ENCODE data around the gene VAMP2. TPM values are rescaled to one million over a fixed set of nuclear protein-coding genes. Genes with fewer than 3 reads are reported as not detected.

Gene VAMP2
- total and polyA plus RNA-seq, 4 donors: 33.9 to 76.2 (median 45.8) TPM

DNA sequence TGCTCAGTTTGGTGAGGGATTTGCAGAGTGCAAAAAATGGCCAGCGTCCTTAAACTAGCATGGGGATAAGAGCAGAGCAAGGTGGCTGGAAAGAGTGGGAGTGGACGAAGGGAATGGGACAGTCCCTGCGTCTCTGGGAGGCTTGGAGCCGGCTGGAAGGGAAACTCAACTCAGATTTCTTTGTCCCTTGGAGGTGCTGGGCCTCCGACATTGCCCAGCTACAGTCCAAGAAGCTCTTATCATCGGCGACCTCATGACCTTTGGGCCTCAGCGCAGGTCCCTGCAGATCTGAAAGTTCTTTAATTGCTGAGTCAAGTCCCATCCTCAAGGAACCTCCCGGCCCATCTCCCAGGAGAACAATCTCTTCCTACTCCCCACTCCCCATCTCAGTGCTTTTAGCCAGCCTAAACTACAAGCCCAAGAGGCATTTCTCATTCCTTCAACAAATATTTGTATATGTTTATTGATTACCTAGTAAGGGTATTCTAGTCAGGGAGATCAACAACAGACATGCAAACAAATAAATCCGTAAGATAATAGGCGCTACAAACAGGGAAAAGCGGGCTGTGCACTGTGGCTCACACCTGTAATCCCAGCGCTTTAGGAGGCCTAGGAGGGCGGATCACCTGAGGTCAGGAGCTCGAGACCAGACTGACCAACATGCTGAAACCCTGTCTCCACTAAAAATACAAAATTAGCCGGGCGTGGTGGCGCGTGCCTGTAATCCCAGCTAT, 14.4 kb upstream of the VAMP2 start:
- peaks cover 0 to 35% (median 26%) of the 10 kb centered on the region in 5 donors for H3K4me1 ChIP-seq (ENCODE audit: control insufficient read depth in 5 of 5, insufficient read depth in 5 of 5, low read length in 5 of 5)
- peak overlapping the region; percentile 55 for H3K4me3 ChIP-seq
- 83 to 90% methylated on average over 19 of the region's 19 CpGs for WGBS, 2 donors
- peak overlapping the region; percentile 76 to 78 for H3K9ac ChIP-seq (ENCODE audit: insufficient read depth in 1 of 2, low read length in 2 of 2)
- DNase-seq: no peak
- H3K27ac ChIP-seq (ENCODE audit: low read depth in 1 of 2, low read length in 1 of 2): peak overlapping the region; percentile 71 to 87
- TF ChIP-seq, protein P1, sequence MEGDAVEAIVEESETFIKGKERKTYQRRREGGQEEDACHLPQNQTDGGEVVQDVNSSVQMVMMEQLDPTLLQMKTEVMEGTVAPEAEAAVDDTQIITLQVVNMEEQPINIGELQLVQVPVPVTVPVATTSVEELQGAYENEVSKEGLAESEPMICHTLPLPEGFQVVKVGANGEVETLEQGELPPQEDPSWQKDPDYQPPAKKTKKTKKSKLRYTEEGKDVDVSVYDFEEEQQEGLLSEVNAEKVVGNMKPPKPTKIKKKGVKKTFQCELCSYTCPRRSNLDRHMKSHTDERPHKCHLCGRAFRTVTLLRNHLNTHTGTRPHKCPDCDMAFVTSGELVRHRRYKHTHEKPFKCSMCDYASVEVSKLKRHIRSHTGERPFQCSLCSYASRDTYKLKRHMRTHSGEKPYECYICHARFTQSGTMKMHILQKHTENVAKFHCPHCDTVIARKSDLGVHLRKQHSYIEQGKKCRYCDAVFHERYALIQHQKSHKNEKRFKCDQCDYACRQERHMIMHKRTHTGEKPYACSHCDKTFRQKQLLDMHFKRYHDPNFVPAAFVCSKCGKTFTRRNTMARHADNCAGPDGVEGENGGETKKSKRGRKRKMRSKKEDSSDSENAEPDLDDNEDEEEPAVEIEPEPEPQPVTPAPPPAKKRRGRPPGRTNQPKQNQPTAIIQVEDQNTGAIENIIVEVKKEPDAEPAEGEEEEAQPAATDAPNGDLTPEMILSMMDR (IDR thresholded peaks at IDR 0.05; ENCODE audit: control extremely low read depth, extremely low read depth): no peak
- no peak for ATAC-seq (ENCODE audit: insufficient read depth, low FRiP score)
- no peaks in the 10 kb centered on the region for H3K9me3 ChIP-seq (ENCODE audit: control insufficient read depth in 4 of 4, insufficient read depth in 3 of 4, low read length in 3 of 4)
- no peaks in the 10 kb centered on the region for H3K27me3 ChIP-seq (ENCODE audit: control insufficient read depth in 3 of 3, insufficient read depth in 3 of 3, low read length in 2 of 3)
- no peaks in the 10 kb centered on the region for H3K36me3 ChIP-seq (ENCODE audit: control insufficient read depth in 4 of 4, insufficient read depth in 4 of 4, low read length in 4 of 4)

DNA sequence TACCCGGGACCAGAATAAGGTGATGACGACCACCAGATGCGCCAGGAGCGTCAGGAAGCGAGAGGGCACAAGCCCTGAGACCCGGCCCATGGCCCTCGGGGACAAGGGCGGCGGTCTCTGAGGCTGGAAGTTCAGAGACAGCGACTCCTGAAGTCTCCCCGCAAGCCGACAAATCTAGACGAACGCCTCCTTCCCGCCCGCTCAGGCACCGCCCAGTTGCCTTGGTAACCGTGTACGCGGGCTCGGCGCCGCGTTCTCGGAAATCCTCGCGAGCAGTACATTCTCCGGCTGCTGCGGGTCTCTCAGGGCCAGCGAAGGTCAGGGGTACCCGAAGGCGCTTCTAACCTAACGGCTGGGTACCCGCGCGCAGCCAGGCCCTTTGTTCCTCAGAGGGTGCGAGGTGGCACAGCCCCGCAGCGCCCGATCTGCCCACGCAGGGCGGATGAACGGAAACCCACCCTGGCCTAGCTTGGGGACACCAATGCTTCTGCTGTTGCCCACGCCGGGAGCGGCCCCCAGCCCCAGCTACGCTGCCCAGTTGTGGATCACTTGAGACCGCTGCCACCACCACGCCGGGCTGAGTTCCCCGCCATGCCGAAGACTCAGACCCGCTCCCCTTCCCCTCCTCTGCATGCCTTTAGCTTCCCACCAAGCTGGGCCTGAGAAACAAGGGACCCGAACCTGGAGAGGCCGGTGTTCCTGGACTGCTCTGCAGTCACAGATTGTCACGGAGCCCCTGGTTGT, 13.6 kb upstream of the VAMP2 start, which contains the start of gene TMEM107:
TSS of gene TMEM107 (minus strand) at position 184 of the 744 bp plus-strand sequence. CDS start at position 90, 94 bp downstream.
- Histone ChIP-seq H3K27me3 (ENCODE audit: control insufficient read depth in 3 of 3, insufficient read depth in 3 of 3, low read length in 2 of 3) (no peaks in the 10 kb centered on the region), H3K4me1 (ENCODE audit: control insufficient read depth in 5 of 5, insufficient read depth in 5 of 5, low read length in 5 of 5) (peaks cover 0 to 35% (median 26%) of the 10 kb centered on the region in 5 donors), H3K36me3 (ENCODE audit: control insufficient read depth in 4 of 4, insufficient read depth in 4 of 4, low read length in 4 of 4) (no peaks in the 10 kb centered on the region), H3K4me3 (peak within 1 kb of the TSS; percentile 55), H3K9me3 (ENCODE audit: control insufficient read depth in 4 of 4, insufficient read depth in 3 of 4, low read length in 3 of 4) (no peaks in the 10 kb centered on the region), H3K9ac (ENCODE audit: insufficient read depth in 1 of 2, low read length in 2 of 2) (peak within 1 kb of the TSS; percentile 78 to 87), H3K27ac (ENCODE audit: low read depth in 1 of 2, low read length in 1 of 2) (peak within 1 kb of the TSS; percentile 71 to 87)
- TF ChIP-seq, protein P1 (IDR thresholded peaks at IDR 0.05; ENCODE audit: control extremely low read depth, extremely low read depth): no peak
- WGBS, 2 donors: 2 to 3% methylated on average over 56 of the region's 56 CpGs
- ATAC-seq (ENCODE audit: insufficient read depth, low FRiP score) (peak; percentile 58), DNase-seq (peak; percentile 91 to 93 (median 92))

DNA sequence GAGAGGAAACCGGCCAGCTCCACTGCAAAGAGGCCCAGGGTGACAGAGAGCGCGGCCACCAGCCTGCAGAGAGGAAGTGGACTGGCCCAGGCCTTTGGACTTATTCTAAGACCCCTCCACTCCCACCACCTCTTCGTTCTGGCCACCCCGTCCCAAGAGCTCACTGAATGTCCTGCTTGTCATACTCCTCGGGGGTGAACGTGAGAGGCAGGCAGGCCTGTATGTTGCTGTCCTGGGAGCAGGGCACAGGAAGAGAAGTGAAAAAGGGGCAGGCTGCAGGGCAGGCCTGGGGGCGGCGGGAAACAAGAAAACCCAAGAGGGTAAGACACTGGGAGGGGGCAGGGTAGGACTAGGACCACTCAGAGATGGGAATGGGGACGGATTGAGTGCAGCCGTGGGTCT, 13.0 kb upstream of the VAMP2 start:
- Histone ChIP-seq H3K4me1 (ENCODE audit: control insufficient read depth in 5 of 5, insufficient read depth in 5 of 5, low read length in 5 of 5) (peaks cover 0 to 35% (median 26%) of the 10 kb centered on the region in 5 donors), H3K9me3 (ENCODE audit: control insufficient read depth in 4 of 4, insufficient read depth in 3 of 4, low read length in 3 of 4) (no peaks in the 10 kb centered on the region), H3K36me3 (ENCODE audit: control insufficient read depth in 4 of 4, insufficient read depth in 4 of 4, low read length in 4 of 4) (no peaks in the 10 kb centered on the region), H3K27ac (ENCODE audit: low read depth in 1 of 2, low read length in 1 of 2) (peak overlapping the region; percentile 71 to 87), H3K27me3 (ENCODE audit: control insufficient read depth in 3 of 3, insufficient read depth in 3 of 3, low read length in 2 of 3) (no peaks in the 10 kb centered on the region), H3K9ac (ENCODE audit: insufficient read depth in 1 of 2, low read length in 2 of 2) (peak overlapping the region; percentile 78 to 87), H3K4me3 (peak overlapping the region; percentile 55)
- 7% methylated on average over 11 of the region's 11 CpGs for WGBS, 2 donors
- DNase-seq (peak in 1 of 3 donors; percentile 41), ATAC-seq (ENCODE audit: insufficient read depth, low FRiP score) (no peak)
- TF ChIP-seq, protein P1 (IDR thresholded peaks at IDR 0.05; ENCODE audit: control extremely low read depth, extremely low read depth): no peak
